ENCODE results near the gene MCCC2. TPM values are rescaled to one million over a fixed set of nuclear protein-coding genes. Genes with fewer than 3 reads are reported as not detected.

MCCC2 gene
- total RNA-seq, 1 experiment from 2014 or later = 47.2 TPM

GRCh38 chr5:71591100-71591499, 4.0 kb downstream of the MCCC2 start:
- TF ChIP-seq RAD21 (IDR thresholded peaks at IDR 0.05; ENCODE audit: low read depth) (no peak), EZH2 (IDR thresholded peaks at IDR 0.05) (no peak), POLR2AphosphoS5 (IDR thresholded peaks at IDR 0.05; ENCODE audit: low read depth, low read length) (no peak), YY1 (IDR thresholded peaks at IDR 0.05; ENCODE audit: extremely low read depth, insufficient replicate concordance, low read depth, low read length) (no peak), SRF (IDR thresholded peaks at IDR 0.05; ENCODE audit: low read depth) (no peak), SIN3A (IDR thresholded peaks at IDR 0.05; ENCODE audit: low read depth) (no peak), ATF3 (IDR thresholded peaks at IDR 0.05) (no peak), ZBTB33 (IDR thresholded peaks at IDR 0.05; ENCODE audit: extremely low read depth, insufficient replicate concordance, low read length) (no peak), JUND (IDR thresholded peaks at IDR 0.05) (no peak), REST (IDR thresholded peaks at IDR 0.05; ENCODE audit: low read depth) (no peak), ZFX (IDR thresholded peaks at IDR 0.05) (no peak), CTCF (IDR thresholded peaks at IDR 0.05 in 2 of 3, conservative IDR thresholded peaks at IDR 0.05 in 1 of 3; ENCODE audit: borderline replicate concordance in 1 of 3, insufficient read depth in 1 of 3, low read depth in 2 of 3, low read length in 2 of 3) (no peak), CBX3 (IDR thresholded peaks at IDR 0.05; ENCODE audit: low read depth) (no peak)
- Histone ChIP-seq H3K36me3 (ENCODE audit: control insufficient read depth in 1 of 2, insufficient read depth in 2 of 2, low read length in 2 of 2) (0 out of 4 replicates have a peak, but pooled peaks cover 0 to under 1% of the 10 kb centered on the region in 2 experiments), H3K9ac (ENCODE audit: low read length) (no peak overlapping the region), H4K20me1 (ENCODE audit: insufficient read depth) (no peaks in the 10 kb centered on the region), H3K27ac (ENCODE audit: low read depth, low read length) (no peak overlapping the region), H3K9me3 (ENCODE audit: control insufficient read depth in 1 of 2, insufficient read depth in 1 of 2, low read depth in 1 of 2, low read length in 2 of 2) (no peaks in the 10 kb centered on the region), H3K4me3 (replicated peaks in 1 of 2; ENCODE audit: low read depth in 1 of 2, low read length in 2 of 2) (no peak overlapping the region), H3K27me3 (ENCODE audit: insufficient read depth, low read length) (no peaks in the 10 kb centered on the region), H2AFZ (ENCODE audit: low read depth, low read length, poor library complexity, severe bottlenecking) (no peak overlapping the region), H3K4me2 (ENCODE audit: low read length) (no peak overlapping the region), H3K4me1 (ENCODE audit: control insufficient read depth in 1 of 2, insufficient read depth in 2 of 2, low read length in 2 of 2) (peaks cover 10 to 23% of the 10 kb centered on the region in 2 experiments), H3K79me2 (ENCODE audit: insufficient read depth, low read length) (peaks cover 32% of the 10 kb centered on the region), H3K9me2 (ENCODE audit: insufficient read depth) (no peaks in the 10 kb centered on the region)
- RAD21 ChIA-PET (ENCODE audit: low non-redundant PET in 1 of 2, low total read pairs in 2 of 2, uncharacterized antibody in 2 of 2, unreplicated experiment in 2 of 2) = no interaction called here
- ATAC-seq = no peak
- intact Hi-C loops (cut with micrococcal nuclease) = no loop called here
- POLR2A ChIA-PET = no interaction called here
- CTCF ChIA-PET = interaction anchor here (1.1 to 1.8 kb wide), 2 partner anchors 10 kb away, joined by 5 to 10 read pairs; no protein-coding TSS in a partner anchor
- no peak for DNase-seq (ENCODE audit: low read depth, low spot score)
- no TSS peak for BruUV-seq (replicated peaks)

Measured in HCT116 (cell line).